ENCODE results near the gene PTK6. TPM values are rescaled to one million over a fixed set of nuclear protein-coding genes. Genes with fewer than 3 reads are reported as not detected.
A peak's percentile ranks its signal among the peaks of the same experiment; 100 is the strongest.

The PTK6 gene
- total RNA-seq, 3 donors from 2014 or later: 0.16 to 2.3 (median 0.88) TPM

DNA sequence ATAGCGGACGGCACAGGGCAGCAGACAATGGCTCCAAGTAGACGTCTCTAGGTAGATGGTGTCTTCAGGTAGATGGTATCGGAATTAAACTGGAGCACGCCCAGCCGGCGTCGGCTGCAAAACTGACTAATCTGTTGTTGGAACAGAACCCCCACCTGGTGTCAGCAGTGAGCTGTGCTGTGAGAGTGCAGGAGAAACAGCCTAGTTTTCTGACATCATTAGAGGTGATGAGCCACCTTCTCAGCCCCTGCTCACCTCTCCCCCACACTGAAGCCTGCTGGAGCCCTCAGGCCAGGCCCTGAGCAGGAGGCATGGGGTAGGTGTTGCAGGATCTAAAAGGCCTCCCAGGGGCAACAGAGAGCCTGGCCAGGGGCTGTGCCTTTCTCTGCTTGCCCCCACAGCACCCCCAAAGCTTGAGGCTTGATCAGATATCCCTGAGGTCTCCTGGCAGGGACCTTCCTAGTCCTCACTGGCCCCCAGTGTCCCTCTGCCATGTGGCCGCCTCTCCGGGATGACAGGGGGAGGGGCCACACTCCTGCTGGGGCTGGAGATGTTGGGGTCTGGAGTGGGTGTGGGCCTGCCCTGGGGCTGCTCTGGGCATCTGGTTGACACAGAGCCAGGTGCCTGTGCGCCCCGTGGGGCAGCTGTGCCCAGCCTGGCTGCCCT lies 43.8 kb upstream of the PTK6 start:
- Histone ChIP-seq H3K9me3 (no peaks in the 10 kb centered on the region), H3K27ac (no peak overlapping the region), H3K4me1 (no peaks in the 10 kb centered on the region), H3K27me3 (no peaks in the 10 kb centered on the region), H3K36me3 (no peaks in the 10 kb centered on the region), H3K4me3 (no peak overlapping the region)
- TF ChIP-seq, protein P1, sequence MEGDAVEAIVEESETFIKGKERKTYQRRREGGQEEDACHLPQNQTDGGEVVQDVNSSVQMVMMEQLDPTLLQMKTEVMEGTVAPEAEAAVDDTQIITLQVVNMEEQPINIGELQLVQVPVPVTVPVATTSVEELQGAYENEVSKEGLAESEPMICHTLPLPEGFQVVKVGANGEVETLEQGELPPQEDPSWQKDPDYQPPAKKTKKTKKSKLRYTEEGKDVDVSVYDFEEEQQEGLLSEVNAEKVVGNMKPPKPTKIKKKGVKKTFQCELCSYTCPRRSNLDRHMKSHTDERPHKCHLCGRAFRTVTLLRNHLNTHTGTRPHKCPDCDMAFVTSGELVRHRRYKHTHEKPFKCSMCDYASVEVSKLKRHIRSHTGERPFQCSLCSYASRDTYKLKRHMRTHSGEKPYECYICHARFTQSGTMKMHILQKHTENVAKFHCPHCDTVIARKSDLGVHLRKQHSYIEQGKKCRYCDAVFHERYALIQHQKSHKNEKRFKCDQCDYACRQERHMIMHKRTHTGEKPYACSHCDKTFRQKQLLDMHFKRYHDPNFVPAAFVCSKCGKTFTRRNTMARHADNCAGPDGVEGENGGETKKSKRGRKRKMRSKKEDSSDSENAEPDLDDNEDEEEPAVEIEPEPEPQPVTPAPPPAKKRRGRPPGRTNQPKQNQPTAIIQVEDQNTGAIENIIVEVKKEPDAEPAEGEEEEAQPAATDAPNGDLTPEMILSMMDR (IDR thresholded peaks at IDR 0.05): peak in 2 of 3 donors; percentile 38 to 43
- TF ChIP-seq POLR2AphosphoS5 (IDR thresholded peaks at IDR 0.05): no peak
- intact Hi-C loops (cut with DNase I; ENCODE audit: low total_unique reads): no loop called here
- DNase-seq (ENCODE audit: low spot score in 2 of 2): peak in 1 of 2 donors; percentile 80

DNA sequence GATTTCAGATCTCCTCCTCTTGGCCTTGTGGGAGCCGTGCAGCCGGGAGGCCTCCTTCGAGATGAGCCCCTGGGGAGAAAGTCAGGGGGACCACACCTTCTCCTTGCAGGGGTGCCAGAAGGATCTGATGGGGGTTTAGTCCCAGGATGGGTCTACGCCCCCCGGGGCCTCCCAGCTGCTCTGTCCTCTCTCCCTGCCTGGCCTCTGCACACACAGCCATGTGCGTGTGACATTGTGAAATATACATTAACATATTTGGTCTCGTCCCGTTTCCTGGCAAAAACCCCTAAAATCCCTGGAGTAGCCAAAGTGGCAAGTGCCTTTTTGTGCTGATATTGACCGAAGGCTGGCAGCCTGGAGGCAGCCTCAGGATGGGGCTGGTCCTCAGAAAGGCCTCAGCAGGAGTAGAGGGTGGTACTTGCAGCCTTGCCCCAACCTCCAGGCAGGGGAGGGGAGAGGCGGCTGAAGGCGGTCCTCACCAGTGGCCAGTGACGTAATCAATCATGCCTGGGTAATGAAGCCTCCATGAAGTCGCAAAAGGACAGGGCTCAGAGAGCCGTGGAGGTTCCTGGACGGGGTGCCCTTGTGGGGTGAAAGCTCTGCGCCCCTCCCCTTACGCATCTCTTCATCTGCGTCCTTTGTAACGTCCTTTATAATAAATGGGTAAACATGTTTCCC lies 42.0 kb upstream of the PTK6 start:
- intact Hi-C loops (cut with DNase I; ENCODE audit: low total_unique reads): no loop called here
- Histone ChIP-seq H3K4me3 (no peak overlapping the region), H3K27ac (no peak overlapping the region), H3K9me3 (no peaks in the 10 kb centered on the region), H3K27me3 (no peaks in the 10 kb centered on the region), H3K4me1 (no peaks in the 10 kb centered on the region), H3K36me3 (no peaks in the 10 kb centered on the region)
- no peak for DNase-seq (ENCODE audit: low spot score in 2 of 2)
- TF ChIP-seq POLR2AphosphoS5 (IDR thresholded peaks at IDR 0.05): no peak
- TF ChIP-seq, protein P1 (IDR thresholded peaks at IDR 0.05): no peak
- no peak for TF ChIP-seq POLR2A (IDR thresholded peaks at IDR 0.05)

DNA sequence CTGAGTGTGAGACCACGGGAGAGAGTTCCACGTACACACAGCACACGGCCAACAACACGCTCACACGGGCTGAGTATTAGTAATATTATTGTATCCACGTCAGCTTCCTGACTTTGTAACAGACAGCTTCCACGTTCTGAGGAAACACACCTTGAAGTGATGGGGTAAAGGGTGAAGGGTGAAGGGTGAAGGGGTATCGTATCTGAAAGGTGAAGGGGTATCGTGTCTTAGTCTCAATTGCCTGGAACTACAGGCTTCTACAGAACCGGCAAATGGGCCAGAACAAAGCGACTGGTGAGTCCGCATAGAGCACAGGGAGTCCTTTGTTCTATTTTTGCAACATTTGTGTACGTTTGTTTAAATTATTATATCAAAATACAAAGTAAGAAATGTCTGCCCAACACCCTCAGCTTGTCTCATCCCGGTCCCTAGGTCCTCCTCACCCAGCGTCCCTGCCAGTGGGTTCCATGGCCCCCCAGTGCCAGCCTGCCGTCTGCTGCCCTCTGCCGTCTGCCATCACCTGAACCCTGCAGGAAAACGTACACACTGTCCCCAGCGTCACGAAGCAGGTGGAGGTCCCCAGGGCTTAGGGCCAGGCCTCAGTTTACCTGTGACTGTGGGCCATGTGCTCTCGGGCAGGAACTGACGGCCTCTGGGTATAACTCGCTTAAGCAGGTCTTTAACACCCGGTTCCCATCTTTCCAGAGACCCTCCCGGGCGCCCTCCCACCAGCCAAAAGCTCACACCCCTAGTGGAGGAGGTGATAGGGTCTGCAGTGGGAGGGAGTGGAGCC lies 41.2 kb upstream of the PTK6 start:
- Histone ChIP-seq H3K4me1 (peaks cover under 1 to 1% of the 10 kb centered on the region in 2 donors), H3K4me3 (no peak overlapping the region), H3K27me3 (no peaks in the 10 kb centered on the region), H3K27ac (no peak overlapping the region), H3K36me3 (no peaks in the 10 kb centered on the region), H3K9me3 (no peaks in the 10 kb centered on the region)
- no peak for DNase-seq (ENCODE audit: low spot score in 2 of 2)
- no peak for TF ChIP-seq POLR2A (IDR thresholded peaks at IDR 0.05)
- TF ChIP-seq POLR2AphosphoS5 (IDR thresholded peaks at IDR 0.05): no peak
- TF ChIP-seq, protein P1 (IDR thresholded peaks at IDR 0.05): no peak
- intact Hi-C loops (cut with DNase I; ENCODE audit: low total_unique reads): no loop called here

DNA sequence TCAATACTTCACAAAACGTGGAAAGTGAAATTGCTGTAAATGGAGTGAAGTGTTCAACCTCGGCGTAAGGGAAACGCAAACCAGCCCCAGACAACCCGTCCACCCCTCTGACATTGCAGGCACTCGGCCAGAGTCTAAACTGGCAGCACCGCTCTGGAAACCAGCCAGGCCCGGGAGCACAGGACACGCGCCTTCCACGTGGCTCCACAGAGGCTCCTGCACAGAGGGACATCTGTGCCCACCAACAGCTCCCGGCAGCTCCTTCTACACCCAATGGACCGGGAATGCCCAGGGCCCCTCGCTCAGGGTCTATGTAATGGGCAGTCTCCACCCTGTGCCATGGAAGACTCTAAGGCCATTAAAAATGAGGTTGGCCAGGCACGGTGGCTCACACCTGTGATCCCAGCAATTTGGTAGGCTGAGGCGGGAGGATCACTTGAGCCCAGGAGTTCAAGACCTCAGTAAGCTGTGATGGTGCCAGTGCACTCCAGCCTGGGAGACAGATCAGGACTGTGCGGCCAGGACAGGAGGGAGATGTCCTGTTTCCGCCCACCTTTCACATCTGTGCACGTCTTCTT lies 40.2 kb upstream of the PTK6 start:
- intact Hi-C loops (cut with DNase I; ENCODE audit: low total_unique reads): no loop called here
- Histone ChIP-seq H3K4me1 (peaks cover 6 to 7% of the 10 kb centered on the region in 2 donors), H3K27ac (no peak overlapping the region), H3K9me3 (no peaks in the 10 kb centered on the region), H3K36me3 (no peaks in the 10 kb centered on the region), H3K4me3 (no peak overlapping the region), H3K27me3 (no peaks in the 10 kb centered on the region)
- DNase-seq (ENCODE audit: low spot score in 2 of 2): peak; percentile 52 to 87
- TF ChIP-seq POLR2A (IDR thresholded peaks at IDR 0.05) (no peak), POLR2AphosphoS5 (IDR thresholded peaks at IDR 0.05) (peak in 1 of 3 donors; percentile 23)

DNA sequence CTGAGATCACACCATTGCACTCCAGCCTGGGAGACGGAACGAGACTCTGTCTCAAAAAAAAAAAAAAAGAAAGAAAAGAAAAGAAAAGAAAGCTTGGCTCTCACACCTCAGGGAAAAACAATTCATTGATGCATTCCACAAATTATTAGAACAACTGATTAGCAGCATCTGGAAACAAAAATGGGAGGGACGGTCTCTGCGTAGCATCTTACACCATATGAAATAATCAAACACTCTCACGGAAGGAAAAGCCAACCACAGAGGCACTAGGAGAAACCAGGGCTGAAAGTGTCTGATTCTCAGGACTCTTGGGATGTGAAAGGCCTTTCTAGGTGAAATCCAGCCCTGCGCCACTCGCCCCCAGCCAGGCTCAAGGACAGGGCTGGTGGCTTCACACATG lies 39.1 kb upstream of the PTK6 start:
- TF ChIP-seq POLR2AphosphoS5 (IDR thresholded peaks at IDR 0.05): no peak
- TF ChIP-seq, protein P1 (IDR thresholded peaks at IDR 0.05): no peak
- TF ChIP-seq POLR2A (IDR thresholded peaks at IDR 0.05): no peak
- Histone ChIP-seq H3K36me3 (no peaks in the 10 kb centered on the region), H3K27ac (no peak overlapping the region), H3K27me3 (no peaks in the 10 kb centered on the region), H3K9me3 (no peaks in the 10 kb centered on the region), H3K4me3 (no peak overlapping the region), H3K4me1 (peaks cover 6 to 7% of the 10 kb centered on the region in 2 donors)
- intact Hi-C loops (cut with DNase I; ENCODE audit: low total_unique reads): no loop called here
- no peak for DNase-seq (ENCODE audit: low spot score in 2 of 2)

Data from breast epithelium (tissue), 4 donors.